Right renal pelvis (tissue), 4 donors: ENCODE data around the gene DYNC2LI1. TPM values are rescaled to one million over a fixed set of nuclear protein-coding genes. Genes with fewer than 3 reads are reported as not detected.
"Not testable (repeated sequence)": the region's sequence is repeated elsewhere in the genome, so short reads cannot be mapped to it uniquely, and the experiment has no call there.

ENCODE experiments used
- DNase-seq, 4 donors: peaks; one replicate each; pipeline ENCODE4 v3.0.0-alpha.2; 2013; ENCODE audit warnings: low read depth in 4 of 4, low spot score in 3 of 4, missing footprints in 1 of 4
- polyA plus RNA-seq, 4 donors: library from polyadenylated mRNA; unstranded; fragments of 120-200 nt; gene quantifications; one replicate each; pipeline ENCODE4 v1.2.1, GENCODE V29; 2013; ENCODE audit not compliant: insufficient read length in 4 of 4

The DYNC2LI1 gene
- polyA plus RNA-seq: 10 to 100 TPM; 67.2 to 96.3 (median 88.3) TPM

- peak; percentile 84 to 90 (median 86) for DNase-seq
These were observed at the start of gene DYNC2LI1 for GRCh38 chr2:43773876-43774613. DYNC2LI1 (plus strand) TSS chr2:43774039; CDS start chr2:43774139, 100 bp downstream.

GRCh38 chr2:43724728-43725526 is 48.9 kb upstream of the DYNC2LI1 start:
- no peak for DNase-seq

GRCh38 chr2:43725711-43726246 is 48.1 kb upstream of the DYNC2LI1 start:
- DNase-seq: no peak

GRCh38 chr2:43726961-43727633 is 46.7 kb upstream of the DYNC2LI1 start:
- DNase-seq: not testable (repeated sequence)

DNA sequence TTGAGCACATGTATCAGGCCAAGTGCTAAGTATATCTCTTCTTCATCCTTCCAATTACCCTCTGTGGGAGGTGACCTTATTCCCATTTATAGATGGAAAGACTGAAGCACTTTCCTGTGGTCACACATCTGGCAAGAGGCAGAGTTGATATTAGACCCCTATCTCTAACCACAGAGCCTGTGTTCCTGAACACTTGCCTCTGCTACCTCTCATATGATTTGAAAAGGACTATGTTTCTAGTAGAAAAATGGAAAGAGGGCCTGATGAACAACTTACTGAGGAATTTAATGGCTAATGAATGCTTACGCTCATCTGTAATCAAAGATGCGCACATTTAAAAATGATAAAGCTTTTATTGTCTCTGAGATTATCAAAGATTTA is 46.2 kb upstream of the DYNC2LI1 start:
- no peak for DNase-seq

GRCh38 chr2:43729491-43730174 is 44.2 kb upstream of the DYNC2LI1 start:
- DNase-seq: no peak

- no peak for DNase-seq
These were observed 42.6 kb upstream of the DYNC2LI1 start for GRCh38 chr2:43731211-43731610.

GRCh38 chr2:43736637-43737036 is 37.2 kb upstream of the DYNC2LI1 start:
- no peak for DNase-seq

DNA sequence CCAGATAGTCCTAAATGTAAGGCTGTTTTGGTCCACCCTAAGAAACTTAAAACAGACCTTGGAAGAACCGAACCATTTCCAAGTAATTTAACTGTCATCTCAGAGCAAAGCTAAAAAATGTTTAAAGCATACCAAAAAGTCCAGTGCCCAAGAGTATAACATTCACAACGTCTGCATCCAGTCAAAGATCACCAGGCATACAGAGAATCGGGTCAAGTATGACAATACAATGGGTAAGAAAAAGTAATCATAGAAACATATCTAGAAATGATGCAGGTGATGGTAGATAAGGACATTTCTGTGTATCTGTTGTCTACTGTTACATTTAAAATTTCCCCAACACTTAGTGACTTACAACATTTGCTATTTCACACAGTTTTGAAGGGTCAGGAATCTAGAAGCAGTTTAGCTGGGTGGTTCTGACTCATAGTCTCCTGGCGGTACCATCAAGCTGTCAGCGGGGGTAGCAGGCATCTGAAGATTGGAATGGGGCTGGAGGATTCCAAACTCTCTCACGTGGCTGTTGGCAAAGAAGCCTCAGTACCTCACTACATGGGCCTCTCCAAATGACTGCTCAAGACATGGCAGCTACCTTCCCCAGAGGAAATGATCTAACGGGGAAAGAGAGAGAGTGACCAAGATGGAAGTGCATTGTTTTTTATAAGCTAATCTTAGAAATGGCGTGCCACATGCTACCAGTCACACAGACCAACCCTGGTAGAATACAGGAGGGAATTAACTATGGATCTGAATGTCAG is 36.6 kb upstream of the DYNC2LI1 start:
- DNase-seq: no peak

DNA sequence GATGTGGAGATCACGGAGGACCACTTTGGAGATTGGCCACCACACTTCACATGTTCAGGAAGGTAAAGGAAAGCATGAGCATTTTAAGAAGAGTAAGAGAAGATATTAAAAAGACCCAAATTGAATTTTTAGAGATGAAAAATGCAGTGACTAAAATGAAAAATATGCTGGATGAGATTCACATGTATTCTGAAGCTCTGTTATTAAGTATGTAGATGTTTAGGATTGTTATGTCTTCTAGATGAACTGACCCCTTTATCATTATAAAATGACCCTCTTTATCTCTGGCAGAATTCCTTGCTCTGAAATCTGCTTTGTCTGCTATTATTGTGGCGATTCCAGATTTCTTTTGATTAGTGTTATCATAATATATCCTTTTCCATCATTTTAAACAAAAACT is 36.0 kb upstream of the DYNC2LI1 start:
- DNase-seq: no peak

DNA sequence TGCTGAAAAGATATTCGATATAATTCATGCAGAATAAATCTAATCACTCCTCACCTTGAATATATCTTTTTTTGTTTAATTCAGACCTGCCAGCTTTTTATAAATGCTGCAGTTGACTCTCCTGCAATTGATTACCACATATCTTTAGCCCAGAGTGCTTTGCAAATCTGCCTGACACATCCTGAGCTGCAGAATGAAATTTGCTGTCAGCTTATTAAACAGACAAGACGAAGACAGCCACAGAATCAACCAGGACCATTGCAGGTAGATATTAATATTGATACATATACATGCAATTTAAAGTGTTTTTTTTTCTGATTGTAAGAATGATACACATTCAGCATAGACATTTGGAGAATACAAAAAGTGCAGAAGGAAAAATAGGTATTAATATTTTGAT is 35.6 kb upstream of the DYNC2LI1 start:
- no peak for DNase-seq

- DNase-seq: no peak
These were observed 30.1 kb upstream of the DYNC2LI1 start for GRCh38 chr2:43743706-43744105.

- DNase-seq: peak in 3 of 4 donors; percentile 55 to 70 (median 60)
These were observed 28.4 kb upstream of the DYNC2LI1 start for GRCh38 chr2:43745457-43745856.

DNA sequence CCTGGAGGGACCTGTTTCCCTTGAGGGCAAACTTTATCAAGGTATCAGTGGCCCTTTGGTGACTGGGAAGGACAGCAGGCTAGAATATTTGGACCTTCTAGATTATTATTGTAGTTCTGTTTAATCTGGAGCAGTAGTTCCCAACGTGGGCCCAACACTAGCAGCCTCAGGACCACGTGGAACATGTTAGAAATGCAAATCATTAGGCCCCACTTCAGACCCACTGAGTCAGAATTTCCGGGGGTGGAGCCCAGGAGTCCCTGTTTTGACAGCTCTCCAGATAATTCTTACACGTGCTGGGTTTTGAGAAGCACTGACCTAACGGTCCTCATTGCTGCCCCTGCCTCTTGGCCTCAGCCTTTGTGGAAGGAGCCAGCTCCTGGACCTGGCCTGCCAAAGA is 25.5 kb upstream of the DYNC2LI1 start:
- no peak for DNase-seq

- DNase-seq: no peak
These were observed 24.3 kb upstream of the DYNC2LI1 start for GRCh38 chr2:43749583-43749982.

GRCh38 chr2:43751476-43751990 is 22.3 kb upstream of the DYNC2LI1 start:
- DNase-seq: no peak

DNA sequence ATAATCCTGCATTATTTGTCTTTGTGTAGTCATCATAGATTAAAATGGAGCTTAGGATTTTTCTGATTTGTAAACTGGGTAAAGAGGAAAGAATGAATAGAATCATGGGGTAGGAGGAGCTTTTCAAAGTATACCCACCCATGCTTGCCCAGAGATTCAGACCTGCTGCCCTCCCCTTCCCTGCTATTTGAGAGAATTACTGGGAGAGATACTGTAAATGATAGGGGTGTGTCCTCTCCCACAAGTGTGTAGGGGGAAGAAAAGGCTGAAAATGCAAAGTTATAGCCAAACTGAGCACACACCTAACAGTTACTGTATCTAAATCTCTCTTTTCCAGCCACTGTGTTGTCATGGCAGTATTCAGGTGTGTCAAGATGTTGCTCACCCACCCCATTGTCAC is 21.5 kb upstream of the DYNC2LI1 start:
- DNase-seq: no peak

GRCh38 chr2:43754180-43754579 is 19.7 kb upstream of the DYNC2LI1 start:
- DNase-seq: no peak

GRCh38 chr2:43758739-43759138 is 15.1 kb upstream of the DYNC2LI1 start:
- DNase-seq: no peak

DNA sequence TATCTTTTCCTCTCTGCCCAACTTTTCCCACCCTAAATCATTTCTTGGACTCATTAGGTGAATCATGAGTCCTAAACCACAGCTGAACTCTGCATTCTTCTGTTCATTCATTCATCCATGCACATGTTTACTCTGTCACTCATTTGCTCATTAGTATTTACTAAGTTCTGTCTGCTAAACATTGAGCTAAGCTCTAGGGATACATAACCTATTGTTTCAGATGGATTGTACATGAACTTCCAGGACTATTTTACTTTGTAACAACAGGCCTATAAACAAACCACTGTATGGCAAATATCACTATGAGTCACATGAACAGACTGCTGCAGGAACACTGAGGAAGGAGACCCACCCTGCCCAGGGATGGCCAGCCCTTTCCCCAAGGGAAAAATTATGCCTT is 14.6 kb upstream of the DYNC2LI1 start:
- no peak for DNase-seq
